ENCODE results near the gene FHOD1. TPM values are rescaled to one million over a fixed set of nuclear protein-coding genes. Genes with fewer than 3 reads are reported as not detected.

FHOD1 gene
- total RNA-seq, 1 experiment from 2014 or later = 45.5 TPM

GRCh38 chr16:67264866-67265265 lies 17.6 kb upstream of the FHOD1 start:
- Histone ChIP-seq H3K9ac (ENCODE audit: low read length) (no peak overlapping the region), H3K4me3 (ENCODE audit: low read length) (no peak overlapping the region), H3K4me2 (ENCODE audit: low read length) (no peak overlapping the region), H3F3A (ENCODE audit: low read length, unreplicated experiment) (no peaks in the 10 kb centered on the region), H3K27ac (ENCODE audit: low read length) (no peak overlapping the region), H3K9me2 (replicated peaks; ENCODE audit: low read length) (no peaks in the 10 kb centered on the region), H3K4me1 (ENCODE audit: insufficient read depth, low read length) (peaks cover 6% of the 10 kb centered on the region; the same call in 1 of the 2 replicates), H3K9me3 (ENCODE audit: low read length) (no peaks in the 10 kb centered on the region), H3K79me2 (ENCODE audit: low read length) (no peaks in the 10 kb centered on the region), H3K27me3 (ENCODE audit: low read length) (no peaks in the 10 kb centered on the region), H2AFZ (ENCODE audit: low read length) (no peak overlapping the region), H4K20me1 (ENCODE audit: low read length) (no peaks in the 10 kb centered on the region), H3K36me3 (ENCODE audit: low read depth, low read length) (no peaks in the 10 kb centered on the region)
- ChIA-PET CTCF (no interaction called here), POLR2A (ENCODE audit: unreplicated experiment) (no interaction called here)
- DNase-seq = no peak
- no TSS peak for BruUV-seq (replicated peaks)
- TF ChIP-seq EZH2phosphoT487 (IDR thresholded peaks at IDR 0.05; ENCODE audit: borderline replicate concordance, low read length) = no peak
- TF ChIP-seq CTCF (conservative IDR thresholded peaks at IDR 0.05; ENCODE audit: low read depth, low read length) = no peak
- TF ChIP-seq EZH2 (IDR thresholded peaks at IDR 0.05; ENCODE audit: low read length, unreplicated experiment) = no peak
- ATAC-seq = no peak
- intact Hi-C loops (cut with micrococcal nuclease) = loop anchor here (5.0 kb wide), 1 partner anchor 152 kb away; the partner anchor contains the start of gene ZDHHC1

- ChIA-PET POLR2A (ENCODE audit: unreplicated experiment) (no interaction called here), CTCF (no interaction called here)
- no peaks in the 10 kb centered on the region for H3K9me2 ChIP-seq (replicated peaks; ENCODE audit: low read length)
- H3K9me3 ChIP-seq (ENCODE audit: low read length) = no peaks in the 10 kb centered on the region
- DNase-seq (no peak), ATAC-seq (no peak)
- no peaks in the 10 kb centered on the region for H3F3A ChIP-seq (ENCODE audit: low read length, unreplicated experiment)
- BruUV-seq (replicated peaks) = no TSS peak
- H3K9ac ChIP-seq (ENCODE audit: low read length) = no peak overlapping the region
- no peak overlapping the region for H2AFZ ChIP-seq (ENCODE audit: low read length)
- no peaks in the 10 kb centered on the region for H3K27me3 ChIP-seq (ENCODE audit: low read length)
- H3K4me3 ChIP-seq (ENCODE audit: low read length) = no peak overlapping the region
- no peak overlapping the region for H3K4me2 ChIP-seq (ENCODE audit: low read length)
- intact Hi-C loops (cut with micrococcal nuclease) = loop anchor here (5.0 kb wide), 1 partner anchor 153 kb away; the partner anchor contains the start of gene ZDHHC1
- no peaks in the 10 kb centered on the region for H3K36me3 ChIP-seq (ENCODE audit: low read depth, low read length)
- no peak for TF ChIP-seq CTCF (conservative IDR thresholded peaks at IDR 0.05; ENCODE audit: low read depth, low read length)
- no peak for TF ChIP-seq EZH2 (IDR thresholded peaks at IDR 0.05; ENCODE audit: low read length, unreplicated experiment)
- no peak for TF ChIP-seq EZH2phosphoT487 (IDR thresholded peaks at IDR 0.05; ENCODE audit: borderline replicate concordance, low read length)
- no peaks in the 10 kb centered on the region for H4K20me1 ChIP-seq (ENCODE audit: low read length)
- H3K79me2 ChIP-seq (ENCODE audit: low read length) = no peaks in the 10 kb centered on the region
- peaks cover 6% of the 10 kb centered on the region; the same call in 1 of the 2 replicates for H3K4me1 ChIP-seq (ENCODE audit: insufficient read depth, low read length)
- no peak overlapping the region for H3K27ac ChIP-seq (ENCODE audit: low read length)
These were observed 17.0 kb upstream of the FHOD1 start for GRCh38 chr16:67264277-67264676.

GRCh38 chr16:67263201-67263600 lies 15.9 kb upstream of the FHOD1 start:
- no peaks in the 10 kb centered on the region for H3F3A ChIP-seq (ENCODE audit: low read length, unreplicated experiment)
- no peaks in the 10 kb centered on the region for H3K36me3 ChIP-seq (ENCODE audit: low read depth, low read length)
- intact Hi-C loops (cut with micrococcal nuclease) = loop anchor here (5.0 kb wide), 1 partner anchor 154 kb away; the partner anchor contains the start of gene ZDHHC1
- H3K9ac ChIP-seq (ENCODE audit: low read length) = no peak overlapping the region
- DNase-seq (no peak), ATAC-seq (no peak)
- H3K9me2 ChIP-seq (replicated peaks; ENCODE audit: low read length) = no peaks in the 10 kb centered on the region
- H2AFZ ChIP-seq (ENCODE audit: low read length) = no peak overlapping the region
- TF ChIP-seq EZH2phosphoT487 (IDR thresholded peaks at IDR 0.05; ENCODE audit: borderline replicate concordance, low read length) (no peak), EZH2 (IDR thresholded peaks at IDR 0.05; ENCODE audit: low read length, unreplicated experiment) (no peak), CTCF (conservative IDR thresholded peaks at IDR 0.05; ENCODE audit: low read depth, low read length) (no peak)
- BruUV-seq (replicated peaks) = no TSS peak
- no peaks in the 10 kb centered on the region for H4K20me1 ChIP-seq (ENCODE audit: low read length)
- no peak overlapping the region for H3K4me2 ChIP-seq (ENCODE audit: low read length)
- CTCF ChIA-PET = no interaction called here
- no peaks in the 10 kb centered on the region for H3K79me2 ChIP-seq (ENCODE audit: low read length)
- H3K4me1 ChIP-seq (ENCODE audit: insufficient read depth, low read length) = 0 out of 2 replicates have a peak, but pooled peaks cover 4% of the 10 kb centered on the region
- POLR2A ChIA-PET (ENCODE audit: unreplicated experiment) = no interaction called here
- no peaks in the 10 kb centered on the region for H3K9me3 ChIP-seq (ENCODE audit: low read length)
- H3K4me3 ChIP-seq (ENCODE audit: low read length) = no peak overlapping the region
- H3K27me3 ChIP-seq (ENCODE audit: low read length) = no peaks in the 10 kb centered on the region
- no peak overlapping the region for H3K27ac ChIP-seq (ENCODE audit: low read length)
